GM18873 (cell line): ENCODE measurements around the gene LGI4.

Experiments used
- ATAC-seq: cut with Tn5 transposase; IDR thresholded peaks from one replicate; pipeline ENCODE4 v1.9.1; 2021; ENCODE audit warnings: mild to moderate bottlenecking, moderate library complexity, moderate number of reproducible peaks; ENCODE audit not compliant: unreplicated experiment, low FRiP score

Gene LGI4

DNA sequence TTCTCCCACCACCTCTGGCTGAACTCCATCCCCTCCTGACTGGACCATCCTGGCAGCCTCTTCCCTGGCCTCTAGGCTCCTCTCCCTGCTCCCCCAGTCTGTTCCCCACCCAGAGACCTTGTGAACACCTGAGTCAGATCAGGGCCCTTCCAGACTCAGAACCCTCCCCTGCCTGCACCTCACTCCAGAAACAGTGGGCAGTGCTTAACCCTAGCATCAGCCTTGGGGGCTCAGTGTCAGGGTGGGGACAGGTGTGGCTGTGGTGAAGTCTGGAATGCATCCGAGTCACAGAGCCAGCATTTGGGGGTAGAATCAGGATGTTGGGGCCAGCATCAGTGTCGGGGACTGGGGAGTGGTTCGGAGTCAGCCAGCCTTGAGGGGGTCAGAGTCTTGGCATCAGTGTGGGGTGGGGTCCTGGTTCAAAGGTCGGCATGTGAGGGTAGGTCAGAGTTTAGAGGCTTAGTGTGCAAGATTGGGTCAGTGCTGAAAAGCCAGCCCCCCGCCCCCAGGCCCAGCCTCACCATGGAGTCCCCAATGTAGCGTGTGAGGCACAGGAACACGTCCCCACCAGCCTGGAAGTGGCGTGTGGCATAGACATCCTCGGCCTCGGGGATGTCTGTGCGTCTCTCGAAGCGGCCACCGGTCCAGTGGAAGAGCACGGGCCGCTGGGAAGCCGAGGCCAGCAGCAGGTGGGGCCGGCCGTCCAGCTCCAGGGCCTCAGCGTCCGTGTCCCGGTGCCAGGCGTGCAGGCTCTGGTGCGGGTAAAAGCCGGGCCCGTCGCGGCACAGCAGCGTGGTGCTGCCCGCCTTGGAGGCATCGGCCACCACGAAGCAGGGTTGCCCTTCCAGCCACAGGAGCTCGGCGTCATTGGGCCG, 8.9 kb downstream of the LGI4 start:
- no peak for ATAC-seq

GRCh38 chr19:35125270-35125717, 9.6 kb downstream of the LGI4 start:
- no peak for ATAC-seq

GRCh38 chr19:35124098-35125060, 10.5 kb downstream of the LGI4 start:
- ATAC-seq = peak; percentile 49

DNA sequence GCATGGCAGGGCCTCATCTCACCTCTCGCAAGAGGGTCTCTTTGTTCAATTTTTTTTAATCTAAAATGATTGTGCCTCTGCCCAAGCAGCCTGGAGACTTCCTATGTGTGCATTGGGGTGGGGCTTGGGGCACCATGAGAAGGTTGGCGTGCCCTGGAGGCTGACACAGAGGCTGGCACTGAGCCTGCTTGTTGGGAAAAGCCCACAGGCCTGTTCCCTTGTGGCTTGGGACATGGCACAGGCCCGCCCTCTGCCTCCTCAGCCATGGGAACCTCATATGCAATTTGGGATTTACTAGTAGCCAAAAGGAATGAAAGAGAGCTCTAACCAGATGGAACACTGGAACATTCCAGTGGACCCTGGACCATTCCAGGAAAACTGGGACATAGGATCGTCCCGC, 11.3 kb downstream of the LGI4 start:
- no peak for ATAC-seq

DNA sequence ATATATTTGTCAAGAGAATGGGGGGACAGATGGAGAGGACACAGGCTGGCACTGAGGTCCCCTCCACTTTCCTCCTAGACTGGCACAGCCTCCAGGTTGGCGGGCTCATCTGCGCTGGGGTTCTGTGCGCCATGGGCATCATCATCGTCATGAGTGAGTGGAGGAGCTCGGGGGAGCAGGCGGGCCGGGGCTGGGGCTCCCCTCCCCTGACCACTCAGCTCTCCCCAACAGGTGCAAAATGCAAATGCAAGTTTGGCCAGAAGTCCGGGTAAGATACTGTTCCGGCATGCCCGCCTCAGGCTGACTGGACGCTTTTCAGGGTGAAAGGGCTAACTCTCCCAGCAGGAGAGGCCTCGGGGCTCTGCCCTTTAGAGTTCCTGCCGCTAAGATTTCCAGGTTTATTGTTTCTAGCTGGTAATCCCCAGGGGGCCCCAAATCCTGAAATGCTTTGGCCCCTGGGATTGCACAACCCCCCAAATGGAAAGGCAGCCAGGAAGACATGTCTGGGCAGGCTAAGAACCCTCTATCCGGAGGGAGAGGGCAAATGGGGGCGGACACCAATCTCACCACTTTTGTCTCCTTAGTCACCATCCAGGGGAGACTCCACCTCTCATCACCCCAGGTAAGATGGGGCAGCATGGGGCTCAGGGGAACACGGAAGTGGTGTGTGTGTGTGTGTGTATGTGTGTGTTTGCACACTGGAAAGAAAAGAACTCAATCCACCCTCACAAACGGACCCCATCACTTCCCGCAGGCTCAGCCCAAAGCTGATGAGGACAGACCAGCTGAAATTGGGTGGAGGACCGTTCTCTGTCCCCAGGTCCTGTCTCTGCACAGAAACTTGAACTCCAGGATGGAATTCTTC, 11.9 kb downstream of the LGI4 start:
- ATAC-seq = no peak

- no peak for ATAC-seq
Measured at GRCh38 chr19:35120898-35121297, 14.0 kb downstream of the LGI4 start.

DNA sequence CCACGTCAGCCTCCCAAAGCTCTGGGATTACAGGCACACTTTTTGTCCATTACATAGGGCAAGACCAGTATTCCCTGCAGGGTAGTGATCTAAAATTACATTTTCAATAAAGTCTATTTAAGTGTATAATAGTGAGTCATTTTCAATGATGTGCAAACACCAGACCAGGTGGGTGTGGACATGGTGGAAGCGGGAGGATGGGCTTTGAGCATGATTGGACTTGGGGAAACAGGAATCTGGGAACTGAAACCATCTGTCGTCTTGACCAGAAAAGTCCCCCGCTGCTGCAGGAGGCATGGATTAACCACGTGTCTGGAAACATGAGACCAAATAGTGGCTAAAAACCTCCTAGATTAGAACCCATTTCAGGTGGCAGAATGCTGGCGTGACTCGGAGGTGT, 14.4 kb downstream of the LGI4 start:
- ATAC-seq = no peak

GRCh38 chr19:35119578-35120155, 15.2 kb downstream of the LGI4 start:
- ATAC-seq = no peak

- no peak for ATAC-seq
Measured at GRCh38 chr19:35119091-35119490, 15.8 kb downstream of the LGI4 start.

DNA sequence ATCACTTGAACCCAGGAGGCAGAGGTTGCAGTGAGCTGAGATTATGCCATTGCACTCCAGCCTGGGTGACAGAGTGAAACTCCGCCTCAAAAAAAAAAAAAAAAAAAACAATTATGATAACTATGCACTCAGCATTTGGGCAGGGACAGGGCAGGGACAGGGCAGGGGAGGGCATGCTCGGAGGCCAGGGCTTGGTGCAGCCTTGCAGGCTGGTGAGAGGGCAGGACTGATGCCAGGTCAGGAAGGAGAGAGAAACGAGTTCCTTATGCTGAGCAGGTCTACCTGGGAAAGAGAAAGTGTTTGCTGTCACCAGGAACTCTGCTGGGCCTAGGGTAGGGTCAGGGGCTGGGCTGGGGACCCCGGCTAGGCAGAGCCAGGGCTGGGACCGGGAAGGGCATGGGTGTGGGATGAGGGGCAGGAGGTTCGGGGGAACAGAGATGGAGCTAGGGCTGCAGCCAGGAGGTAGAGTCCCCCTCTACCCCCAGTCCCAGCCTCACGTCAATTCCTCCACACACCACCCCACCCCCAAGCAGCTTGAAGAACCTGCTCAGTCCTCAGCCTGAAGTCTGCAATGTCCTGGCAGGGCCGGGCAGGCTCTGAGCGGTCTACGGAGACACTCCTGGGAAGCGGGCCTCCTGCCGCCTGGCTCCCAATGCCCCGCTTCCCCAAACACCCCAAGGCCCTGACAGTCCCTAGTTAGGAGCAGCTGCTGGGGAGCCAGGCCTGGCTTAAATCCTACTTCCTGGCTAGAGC, 16.4 kb downstream of the LGI4 start:
- ATAC-seq = no peak

- ATAC-seq = no peak
Measured at GRCh38 chr19:35117799-35118198, 17.1 kb downstream of the LGI4 start.

GRCh38 chr19:35117116-35117515, 17.7 kb downstream of the LGI4 start:
- ATAC-seq = no peak

- ATAC-seq = no peak
Measured at GRCh38 chr19:35116072-35116801, 18.6 kb downstream of the LGI4 start.

- ATAC-seq = no peak
Measured at GRCh38 chr19:35115177-35115951, 19.5 kb downstream of the LGI4 start, which contains the start of gene FXYD3. TSS of gene FXYD3 (plus strand) at chr19:35115823. CDS start at chr19:35119377, 3,554 bp downstream.

GRCh38 chr19:35114353-35115176, 20.3 kb downstream of the LGI4 start:
- ATAC-seq = no peak

GRCh38 chr19:35112995-35113688, 21.7 kb downstream of the LGI4 start:
- ATAC-seq = no peak
